ENCODE results near the gene FBXW2. TPM values are rescaled to one million over a fixed set of nuclear protein-coding genes. Genes with fewer than 3 reads are reported as not detected.

FBXW2 gene
- polyA plus RNA-seq, 1 of the 3 experiments (the other 2 are of a cell fraction), result 40.1 TPM

DNA sequence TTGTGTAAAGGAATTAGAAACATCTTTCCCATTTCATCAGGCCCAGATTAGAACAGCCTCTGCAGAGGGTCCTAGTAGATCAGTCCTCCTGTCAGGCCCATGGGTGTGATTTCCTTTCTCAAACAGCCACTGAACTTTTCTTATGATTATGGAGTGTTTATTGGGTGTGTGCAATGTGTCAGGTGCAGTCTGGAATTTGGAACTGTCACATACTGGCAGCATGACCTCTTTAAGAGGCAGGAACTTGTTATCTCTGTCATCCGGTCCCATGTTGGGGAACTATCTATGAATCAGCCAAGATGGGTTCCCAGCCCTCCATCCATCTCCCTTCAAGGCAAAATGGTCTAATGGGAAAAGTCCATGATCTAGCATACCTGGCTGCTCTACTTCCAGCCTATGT is 67.3 kb downstream of the FBXW2 start (continued):
- TF ChIP-seq, protein P1, sequence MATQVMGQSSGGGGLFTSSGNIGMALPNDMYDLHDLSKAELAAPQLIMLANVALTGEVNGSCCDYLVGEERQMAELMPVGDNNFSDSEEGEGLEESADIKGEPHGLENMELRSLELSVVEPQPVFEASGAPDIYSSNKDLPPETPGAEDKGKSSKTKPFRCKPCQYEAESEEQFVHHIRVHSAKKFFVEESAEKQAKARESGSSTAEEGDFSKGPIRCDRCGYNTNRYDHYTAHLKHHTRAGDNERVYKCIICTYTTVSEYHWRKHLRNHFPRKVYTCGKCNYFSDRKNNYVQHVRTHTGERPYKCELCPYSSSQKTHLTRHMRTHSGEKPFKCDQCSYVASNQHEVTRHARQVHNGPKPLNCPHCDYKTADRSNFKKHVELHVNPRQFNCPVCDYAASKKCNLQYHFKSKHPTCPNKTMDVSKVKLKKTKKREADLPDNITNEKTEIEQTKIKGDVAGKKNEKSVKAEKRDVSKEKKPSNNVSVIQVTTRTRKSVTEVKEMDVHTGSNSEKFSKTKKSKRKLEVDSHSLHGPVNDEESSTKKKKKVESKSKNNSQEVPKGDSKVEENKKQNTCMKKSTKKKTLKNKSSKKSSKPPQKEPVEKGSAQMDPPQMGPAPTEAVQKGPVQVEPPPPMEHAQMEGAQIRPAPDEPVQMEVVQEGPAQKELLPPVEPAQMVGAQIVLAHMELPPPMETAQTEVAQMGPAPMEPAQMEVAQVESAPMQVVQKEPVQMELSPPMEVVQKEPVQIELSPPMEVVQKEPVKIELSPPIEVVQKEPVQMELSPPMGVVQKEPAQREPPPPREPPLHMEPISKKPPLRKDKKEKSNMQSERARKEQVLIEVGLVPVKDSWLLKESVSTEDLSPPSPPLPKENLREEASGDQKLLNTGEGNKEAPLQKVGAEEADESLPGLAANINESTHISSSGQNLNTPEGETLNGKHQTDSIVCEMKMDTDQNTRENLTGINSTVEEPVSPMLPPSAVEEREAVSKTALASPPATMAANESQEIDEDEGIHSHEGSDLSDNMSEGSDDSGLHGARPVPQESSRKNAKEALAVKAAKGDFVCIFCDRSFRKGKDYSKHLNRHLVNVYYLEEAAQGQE (IDR thresholded peaks at IDR 0.05; ENCODE audit: low read depth, low read length), result no peak
- TF ChIP-seq NRF1 (IDR thresholded peaks at IDR 0.05; ENCODE audit: low read depth, low read length) (no peak), POLR2AphosphoS5 (IDR thresholded peaks at IDR 0.05; ENCODE audit: low read depth, low read length) (no peak)

DNA sequence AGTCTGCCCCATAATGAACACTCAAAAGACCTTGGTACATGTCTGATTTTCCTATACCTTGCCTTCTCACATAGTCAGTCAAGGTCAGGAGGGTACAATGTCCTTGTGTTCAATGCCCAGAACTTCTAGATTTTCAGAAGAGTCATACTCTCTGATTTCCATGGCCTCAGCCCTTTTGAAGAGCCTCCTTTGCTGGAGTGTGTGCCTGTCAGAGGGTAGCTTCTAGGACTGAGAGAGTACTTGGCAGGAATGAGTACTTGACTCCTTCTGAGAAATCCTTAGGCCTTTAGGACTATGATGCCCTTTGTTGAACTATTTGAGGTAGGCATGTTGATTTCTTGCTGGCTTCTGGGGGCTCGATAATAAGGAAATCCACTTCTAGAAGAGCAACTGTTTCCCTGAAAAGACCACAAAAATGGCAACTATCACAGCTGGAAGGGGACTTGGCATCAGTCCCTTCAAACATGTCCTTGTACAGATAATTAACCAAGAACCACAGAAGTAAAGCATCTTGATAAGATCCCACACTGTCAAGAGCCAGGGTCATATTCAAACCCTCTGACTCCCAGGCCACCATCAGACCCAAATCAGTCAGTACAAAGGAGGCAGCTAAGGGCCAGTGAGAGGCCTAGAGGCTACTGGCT is 68.3 kb downstream of the FBXW2 start:
- ChIA-PET CTCF (interaction anchor here (1.5 kb wide), 1 partner anchor 10 kb away, joined by 3 read pairs; no protein-coding TSS in a partner anchor), POLR2A (no interaction called here)
- H3K9me2 ChIP-seq, result no peaks in the 10 kb centered on the region
- no peaks in the 10 kb centered on the region for H3K27me3 ChIP-seq (ENCODE audit: insufficient read depth)
- H3K4me1 ChIP-seq (ENCODE audit: control insufficient read depth in 1 of 2, insufficient read depth in 2 of 2, low read depth in 1 of 2, low read length in 1 of 2), result no peaks in the 10 kb centered on the region
- no peak for TF ChIP-seq CHD2 (IDR thresholded peaks at IDR 0.05; ENCODE audit: low read length, partially characterized antibody)
- no peak for TF ChIP-seq FOSL2 (IDR thresholded peaks at IDR 0.05; ENCODE audit: borderline replicate concordance, low read depth)
- TF ChIP-seq, protein P2, sequence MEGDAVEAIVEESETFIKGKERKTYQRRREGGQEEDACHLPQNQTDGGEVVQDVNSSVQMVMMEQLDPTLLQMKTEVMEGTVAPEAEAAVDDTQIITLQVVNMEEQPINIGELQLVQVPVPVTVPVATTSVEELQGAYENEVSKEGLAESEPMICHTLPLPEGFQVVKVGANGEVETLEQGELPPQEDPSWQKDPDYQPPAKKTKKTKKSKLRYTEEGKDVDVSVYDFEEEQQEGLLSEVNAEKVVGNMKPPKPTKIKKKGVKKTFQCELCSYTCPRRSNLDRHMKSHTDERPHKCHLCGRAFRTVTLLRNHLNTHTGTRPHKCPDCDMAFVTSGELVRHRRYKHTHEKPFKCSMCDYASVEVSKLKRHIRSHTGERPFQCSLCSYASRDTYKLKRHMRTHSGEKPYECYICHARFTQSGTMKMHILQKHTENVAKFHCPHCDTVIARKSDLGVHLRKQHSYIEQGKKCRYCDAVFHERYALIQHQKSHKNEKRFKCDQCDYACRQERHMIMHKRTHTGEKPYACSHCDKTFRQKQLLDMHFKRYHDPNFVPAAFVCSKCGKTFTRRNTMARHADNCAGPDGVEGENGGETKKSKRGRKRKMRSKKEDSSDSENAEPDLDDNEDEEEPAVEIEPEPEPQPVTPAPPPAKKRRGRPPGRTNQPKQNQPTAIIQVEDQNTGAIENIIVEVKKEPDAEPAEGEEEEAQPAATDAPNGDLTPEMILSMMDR (IDR thresholded peaks at IDR 0.05), result no peak
- no peak for TF ChIP-seq MXI1 (IDR thresholded peaks at IDR 0.05; ENCODE audit: low read depth, low read length)
- TF ChIP-seq, protein P3, sequence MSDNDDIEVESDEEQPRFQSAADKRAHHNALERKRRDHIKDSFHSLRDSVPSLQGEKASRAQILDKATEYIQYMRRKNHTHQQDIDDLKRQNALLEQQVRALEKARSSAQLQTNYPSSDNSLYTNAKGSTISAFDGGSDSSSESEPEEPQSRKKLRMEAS (IDR thresholded peaks at IDR 0.05; ENCODE audit: low read depth), result no peak
- no peak for TF ChIP-seq FOXJ3 (CRISPR knock-in tag; IDR thresholded peaks at IDR 0.05)
- TF ChIP-seq, protein P4, sequence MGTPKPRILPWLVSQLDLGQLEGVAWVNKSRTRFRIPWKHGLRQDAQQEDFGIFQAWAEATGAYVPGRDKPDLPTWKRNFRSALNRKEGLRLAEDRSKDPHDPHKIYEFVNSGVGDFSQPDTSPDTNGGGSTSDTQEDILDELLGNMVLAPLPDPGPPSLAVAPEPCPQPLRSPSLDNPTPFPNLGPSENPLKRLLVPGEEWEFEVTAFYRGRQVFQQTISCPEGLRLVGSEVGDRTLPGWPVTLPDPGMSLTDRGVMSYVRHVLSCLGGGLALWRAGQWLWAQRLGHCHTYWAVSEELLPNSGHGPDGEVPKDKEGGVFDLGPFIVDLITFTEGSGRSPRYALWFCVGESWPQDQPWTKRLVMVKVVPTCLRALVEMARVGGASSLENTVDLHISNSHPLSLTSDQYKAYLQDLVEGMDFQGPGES (IDR thresholded peaks at IDR 0.05; ENCODE audit: low read depth, low read length), result no peak
- TF ChIP-seq RCOR1 (IDR thresholded peaks at IDR 0.05; ENCODE audit: low read length), result no peak
- TF ChIP-seq SIN3A (IDR thresholded peaks at IDR 0.05; ENCODE audit: borderline replicate concordance, low read depth, low read length), result no peak
- no peak for TF ChIP-seq NRF1 (IDR thresholded peaks at IDR 0.05; ENCODE audit: low read depth, low read length)
- TF ChIP-seq TEAD4 (IDR thresholded peaks at IDR 0.05; ENCODE audit: borderline replicate concordance, insufficient read depth), result no peak
- TF ChIP-seq MEF2A (IDR thresholded peaks at IDR 0.05; ENCODE audit: borderline replicate concordance, low read depth), result no peak
- TF ChIP-seq GATA2 (CRISPR knock-in tag; IDR thresholded peaks at IDR 0.05), result no peak
- TF ChIP-seq, protein P1 (IDR thresholded peaks at IDR 0.05; ENCODE audit: low read depth, low read length), result no peak
- TF ChIP-seq EP300 (IDR thresholded peaks at IDR 0.05; ENCODE audit: borderline replicate concordance in 1 of 2, low read depth in 1 of 2, low read length in 1 of 2), result no peak
- no peak for TF ChIP-seq POLR2AphosphoS5 (IDR thresholded peaks at IDR 0.05; ENCODE audit: low read depth, low read length)
- H3K36me3 ChIP-seq (replicated peaks in 1 of 2; ENCODE audit: control insufficient read depth in 1 of 2, insufficient read depth in 2 of 2, low read length in 1 of 2), result no peaks in the 10 kb centered on the region
- DNase-seq, result no peak
- WGBS (ENCODE audit: low lambda C conversion rate), result 90% methylated on average over 1 of the region's 1 CpG
- H2AFZ ChIP-seq (ENCODE audit: low read depth), result no peak overlapping the region
- H3K9ac ChIP-seq, result no peak overlapping the region
- no peaks in the 10 kb centered on the region for H3F3A ChIP-seq (replicated peaks; ENCODE audit: insufficient read depth)
- H3K4me3 ChIP-seq (ENCODE audit: low read depth in 2 of 2, low read length in 1 of 2), result no peak overlapping the region
- H3K4me2 ChIP-seq, result no peak overlapping the region
- no peak overlapping the region for H3K27ac ChIP-seq (ENCODE audit: low read depth in 2 of 2, low read length in 1 of 2)
- H4K20me1 ChIP-seq (ENCODE audit: insufficient read depth), result no peaks in the 10 kb centered on the region
- H3K79me2 ChIP-seq (ENCODE audit: insufficient read depth), result no peaks in the 10 kb centered on the region
- no peaks in the 10 kb centered on the region for H3K9me3 ChIP-seq
